Colonic mucosa (tissue), 4 donors: ENCODE measurements around the gene MYCN. TPM values are rescaled to one million over a fixed set of nuclear protein-coding genes. Genes with fewer than 3 reads are reported as not detected.

Source experiments
- DNase-seq: peaks from one replicate; pipeline ENCODE4 v3.0.0-alpha.2; 2020
- H3K27ac ChIP-seq: fragments of 200-600 bp; one replicate; pipeline ENCODE4 v1.8.0; 2021
- H3K27me3 ChIP-seq: fragments of 200-600 bp; one replicate; pipeline ENCODE4 v1.8.0; 2021
- H3K36me3 ChIP-seq: fragments of 200-600 bp; one replicate; pipeline ENCODE4 v1.8.0; 2021
- H3K4me1 ChIP-seq: fragments of 200-600 bp; one replicate; pipeline ENCODE4 v1.8.0; 2021; ENCODE audit warnings: mild to moderate bottlenecking
- H3K4me3 ChIP-seq: fragments of 200-600 bp; one replicate; pipeline ENCODE4 v1.8.0; 2021
- H3K9ac ChIP-seq, 2 donors: one replicate each; pipeline ENCODE4 v1.7.0; 2013; ENCODE audit warnings: control low read depth in 2 of 2, low read depth in 2 of 2, low read length in 2 of 2
- H3K9me3 ChIP-seq: fragments of 200-600 bp; one replicate; pipeline ENCODE4 v1.8.0; 2021
- CTCF ChIP-seq: fragments of 200-600 bp; IDR thresholded peaks from one replicate; pipeline ENCODE4 v1.8.0; 2022; ENCODE audit warnings: antibody characterized with exemption, mild to moderate bottlenecking
- intact Hi-C: fragments of 100-400 bp; cut with DNase I; formaldehyde crosslinking; loops from one replicate; pipeline ENCODE4 v1.14.1; 2022
- total RNA-seq, 2 donors: library from RNA; stranded (reverse); fragmentation: NEBNext Ultra II Directional in 1 of 2; extraction: Animal tissue kit (Norgen Biotek cat#: 25700) in 1 of 2; gene quantifications; one replicate each; pipeline ENCODE4 v1.2.1, GENCODE V29; 2021
- donor health status: healthy.
- donor health status: DM: no; HTN: no; CAD: no.
- donor health status: DM: no; HTN: no; CAD: no.

Gene MYCN
- total RNA-seq, 2 donors from 2014 or later: 1.5 to 1.7 TPM

- intact Hi-C loops: no loop called here
- Histone ChIP-seq H3K9ac (no peak overlapping the region), H3K9me3 (no peaks in the 10 kb centered on the region), H3K4me1 (no peaks in the 10 kb centered on the region), H3K27ac (no peak overlapping the region), H3K4me3 (no peak overlapping the region), H3K36me3 (no peaks in the 10 kb centered on the region), H3K27me3 (no peaks in the 10 kb centered on the region)
- no peak for DNase-seq
- no peak for TF ChIP-seq CTCF
These were observed 30.4 kb downstream of the MYCN start for GRCh38 chr2:15970701-15971100.

- H3K27ac ChIP-seq: no peak overlapping the region
- no peaks in the 10 kb centered on the region for H3K36me3 ChIP-seq
- no peak overlapping the region for H3K4me3 ChIP-seq
- no peak for TF ChIP-seq CTCF
- no peaks in the 10 kb centered on the region for H3K4me1 ChIP-seq
- H3K9me3 ChIP-seq: no peaks in the 10 kb centered on the region
- H3K9ac ChIP-seq: no peak overlapping the region
- intact Hi-C loops: no loop called here
- no peak for DNase-seq
- no peaks in the 10 kb centered on the region for H3K27me3 ChIP-seq
These were observed 31.0 kb downstream of the MYCN start for GRCh38 chr2:15971351-15971750.

- Histone ChIP-seq H3K27me3 (no peaks in the 10 kb centered on the region), H3K36me3 (no peaks in the 10 kb centered on the region), H3K27ac (no peak overlapping the region), H3K4me3 (no peak overlapping the region), H3K4me1 (no peaks in the 10 kb centered on the region), H3K9ac (no peak overlapping the region), H3K9me3 (no peaks in the 10 kb centered on the region)
- no peak for TF ChIP-seq CTCF
- intact Hi-C loops: no loop called here
- no peak for DNase-seq
These were observed 31.6 kb downstream of the MYCN start for GRCh38 chr2:15971831-15972522.

- Histone ChIP-seq H3K36me3 (no peaks in the 10 kb centered on the region), H3K9ac (no peak overlapping the region), H3K27me3 (no peaks in the 10 kb centered on the region), H3K9me3 (no peaks in the 10 kb centered on the region), H3K4me1 (no peaks in the 10 kb centered on the region), H3K27ac (no peak overlapping the region), H3K4me3 (no peak overlapping the region)
- intact Hi-C loops: no loop called here
- TF ChIP-seq CTCF: no peak
- no peak for DNase-seq
These were observed 33.4 kb downstream of the MYCN start for GRCh38 chr2:15973481-15974401.

GRCh38 chr2:15974565-15975260, 34.4 kb downstream of the MYCN start:
- intact Hi-C loops: no loop called here
- DNase-seq: no peak
- TF ChIP-seq CTCF: no peak

More at GRCh38 chr2:15974565-15975260, 34.4 kb downstream of the MYCN start:
- Histone ChIP-seq H3K27me3 (no peaks in the 10 kb centered on the region), H3K4me3 (no peak overlapping the region), H3K27ac (no peak overlapping the region), H3K9me3 (no peaks in the 10 kb centered on the region), H3K9ac (no peak overlapping the region), H3K4me1 (no peaks in the 10 kb centered on the region), H3K36me3 (no peaks in the 10 kb centered on the region)
